ENCODE results near the gene CPA3.
A peak's percentile ranks its signal among the peaks of the same experiment; 100 is the strongest.

The CPA3 gene

GRCh38 chr3:148857316-148857715 is 7.8 kb upstream of the CPA3 start:
- FAIRE-seq: no peak

DNA sequence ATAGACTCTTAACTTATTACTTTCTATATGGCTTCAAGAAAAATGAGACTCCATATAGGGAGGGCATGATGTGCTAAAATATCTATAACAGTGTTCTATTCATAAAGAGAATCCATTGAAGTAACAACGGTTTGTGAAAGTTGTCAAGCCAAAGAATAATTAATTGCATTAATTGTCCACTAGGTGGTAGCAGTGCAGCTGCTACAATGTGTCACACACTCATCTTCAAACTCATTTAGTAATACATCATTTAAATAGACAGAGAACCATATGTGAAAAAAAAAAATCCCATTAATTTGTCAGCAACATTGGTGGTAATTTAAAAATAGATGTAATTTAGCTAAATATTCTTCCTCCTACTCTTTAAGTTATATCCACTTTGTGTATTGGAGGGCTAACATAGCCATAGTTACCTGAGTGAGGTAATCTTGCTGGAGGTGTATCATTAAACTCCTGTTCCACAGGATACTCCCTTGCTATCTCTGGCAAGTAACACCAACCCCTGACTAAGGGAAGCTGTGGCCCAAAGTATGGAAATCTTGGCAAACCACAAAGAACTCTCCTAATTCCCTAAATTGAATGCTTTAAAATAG is 3.7 kb upstream of the CPA3 start:
- no peak for FAIRE-seq
- DNase-seq (ENCODE audit: low spot score): peak; percentile 19

More at GRCh38 chr3:148857316-148857715, 7.8 kb upstream of the CPA3 start:
- DNase-seq (ENCODE audit: low spot score): no peak

GRCh38 chr3:148863297-148863696 is 1.8 kb upstream of the CPA3 start:
- FAIRE-seq (no peak), DNase-seq (ENCODE audit: low spot score) (no peak)

DNA sequence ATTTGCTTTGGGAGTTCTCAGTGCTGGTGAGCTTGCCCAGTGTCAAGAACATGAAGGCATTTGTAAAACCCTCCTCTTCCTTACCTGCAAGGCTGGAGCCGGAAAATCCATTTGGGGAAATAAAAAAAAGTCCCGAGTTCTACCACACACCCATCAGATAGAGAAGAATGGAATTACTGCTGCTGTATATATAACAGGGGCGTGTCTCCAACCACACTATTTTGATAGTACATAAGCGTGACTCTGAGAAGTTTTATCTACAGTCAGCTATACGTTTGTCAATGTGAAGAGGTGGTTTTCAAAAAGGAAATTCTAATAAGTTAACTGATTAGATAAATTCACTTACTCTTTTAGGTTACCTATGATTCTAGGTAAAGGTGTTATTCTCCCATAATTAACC is 1.3 kb upstream of the CPA3 start:
- no peak for DNase-seq (ENCODE audit: low spot score)
- FAIRE-seq: no peak

DNA sequence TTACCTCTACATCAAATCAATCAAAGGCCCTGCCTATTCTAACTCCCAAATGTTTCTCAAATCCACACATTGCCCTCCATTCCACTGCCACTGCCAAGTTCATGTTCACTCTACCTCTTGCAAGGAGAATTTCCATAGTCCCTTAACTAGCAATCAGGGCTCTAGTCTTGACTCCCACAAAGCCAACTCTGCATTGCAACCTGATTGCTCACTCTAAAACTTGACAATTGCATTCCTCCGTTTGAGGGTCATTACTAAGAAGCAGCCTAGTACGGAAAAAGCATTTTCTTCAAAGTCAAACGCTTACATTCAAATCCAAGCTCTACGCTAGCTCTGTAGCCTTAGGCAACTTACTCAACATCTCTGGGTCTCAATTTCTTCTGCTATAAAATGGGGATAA is 1.2 kb downstream of the CPA3 start:
- FAIRE-seq: no peak
- peak; percentile 20 for DNase-seq (ENCODE audit: low spot score)

DNA sequence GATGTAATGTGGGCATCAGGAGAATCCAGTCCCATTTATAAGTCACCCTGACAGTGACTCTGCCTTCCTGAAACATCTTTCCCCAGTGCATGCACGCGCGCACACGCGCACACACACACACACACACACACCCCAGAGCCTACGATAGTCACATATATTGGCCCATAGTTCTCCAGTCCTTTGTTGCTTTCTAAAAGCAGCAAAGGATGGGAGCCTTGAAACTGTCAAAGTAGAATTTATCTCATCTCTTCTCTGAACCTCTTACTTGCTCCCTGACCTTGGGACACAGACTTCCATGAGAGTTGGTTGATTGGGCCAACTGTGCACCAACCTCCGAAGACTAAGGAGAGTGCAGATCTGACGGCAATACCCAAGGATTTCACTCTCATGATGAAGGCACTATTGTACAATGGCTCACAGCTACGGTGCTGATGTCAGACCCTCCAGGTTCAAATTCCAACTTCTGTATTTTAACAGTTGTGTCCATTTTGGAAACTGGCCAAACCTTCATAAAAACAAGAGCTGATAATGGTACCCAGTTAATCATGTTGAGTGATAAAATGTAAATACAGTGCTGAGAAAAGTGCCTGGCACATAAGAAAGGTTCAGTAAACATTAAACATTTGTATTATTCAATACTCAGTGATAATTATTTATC is 8.3 kb downstream of the CPA3 start:
- FAIRE-seq: no peak
- DNase-seq (ENCODE audit: low spot score): no peak

GRCh38 chr3:148873977-148874376 is 8.9 kb downstream of the CPA3 start:
- DNase-seq (ENCODE audit: low spot score): no peak
- FAIRE-seq: no peak

- FAIRE-seq (no peak), DNase-seq (ENCODE audit: low spot score) (no peak)
These were observed 13.0 kb downstream of the CPA3 start for GRCh38 chr3:148878095-148878494.

GRCh38 chr3:148879256-148879655 is 14.2 kb downstream of the CPA3 start:
- DNase-seq (ENCODE audit: low spot score) (no peak), FAIRE-seq (no peak)

GRCh38 chr3:148880681-148881080 is 15.6 kb downstream of the CPA3 start:
- FAIRE-seq (no peak), DNase-seq (ENCODE audit: low spot score) (peak; percentile 10)

GRCh38 chr3:148881286-148881685 is 16.2 kb downstream of the CPA3 start:
- DNase-seq (ENCODE audit: low spot score): no peak
- FAIRE-seq: no peak

DNA sequence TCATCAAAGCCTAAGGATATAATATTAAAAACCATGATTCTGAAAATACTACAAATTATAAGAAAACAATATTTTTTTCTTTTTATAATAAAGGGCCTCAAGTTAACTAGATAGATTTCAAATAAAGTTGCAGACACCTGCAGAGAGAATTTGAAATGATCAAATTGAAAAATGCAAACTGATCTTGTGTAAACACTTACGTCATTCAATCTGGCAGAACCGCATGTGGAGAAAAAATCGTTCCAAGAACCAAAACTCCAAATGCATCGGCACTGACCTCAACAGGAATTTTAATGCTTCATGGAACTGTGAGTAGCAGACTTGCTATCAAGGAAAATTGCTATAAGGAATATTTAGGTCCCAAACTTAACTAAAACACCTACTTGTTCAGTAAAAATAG is 17.2 kb downstream of the CPA3 start:
- DNase-seq (ENCODE audit: low spot score) (no peak), FAIRE-seq (no peak)

GRCh38 chr3:148883163-148883562 is 18.1 kb downstream of the CPA3 start:
- DNase-seq (ENCODE audit: low spot score) (no peak), FAIRE-seq (no peak)

- FAIRE-seq (no peak), DNase-seq (ENCODE audit: low spot score) (no peak)
These were observed 19.2 kb downstream of the CPA3 start for GRCh38 chr3:148884261-148884660.

DNA sequence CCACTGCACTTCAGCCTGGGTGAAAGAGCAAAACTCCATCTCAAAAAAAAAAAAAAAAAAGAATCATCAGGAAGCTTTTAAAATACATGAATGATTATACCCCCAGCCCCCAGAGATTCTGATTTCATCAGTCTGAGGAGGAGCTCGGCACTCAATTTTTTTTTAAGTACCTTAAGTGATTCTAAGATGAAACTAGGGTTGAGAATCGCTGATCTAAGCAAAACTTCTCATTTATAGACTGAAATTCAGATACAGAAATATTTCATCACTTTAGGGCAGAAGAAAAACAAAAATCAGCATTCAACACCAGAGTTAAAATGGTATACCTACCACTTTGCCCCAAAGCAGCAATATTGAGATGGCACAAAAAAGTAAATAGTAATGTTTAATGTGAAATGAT is 24.7 kb downstream of the CPA3 start:
- no peak for DNase-seq (ENCODE audit: low spot score)
- FAIRE-seq: no peak

DNA sequence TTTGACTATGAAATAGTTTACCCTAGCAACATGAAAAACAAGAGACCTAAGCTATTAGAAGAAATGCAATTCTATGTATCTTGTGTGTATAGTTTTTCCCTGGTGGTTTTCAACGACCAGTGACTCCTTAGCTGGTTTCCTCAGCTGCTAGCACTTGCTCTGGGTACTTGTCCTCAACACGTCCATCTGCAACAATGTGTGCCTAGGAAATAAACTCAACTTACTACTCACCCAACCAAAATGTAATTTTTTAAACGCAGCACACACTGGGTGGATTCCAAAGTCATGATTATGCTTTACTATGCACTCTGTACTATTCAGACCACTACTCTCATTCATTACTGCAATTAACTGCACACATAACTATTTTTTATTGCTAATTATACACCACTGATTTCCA is 31.0 kb downstream of the CPA3 start:
- FAIRE-seq (no peak), DNase-seq (ENCODE audit: low spot score) (no peak)

- DNase-seq (ENCODE audit: low spot score) (peak; percentile 10), FAIRE-seq (no peak)
These were observed 37.1 kb downstream of the CPA3 start for GRCh38 chr3:148901987-148902791.

- DNase-seq (ENCODE audit: low spot score): peak; percentile 8
- FAIRE-seq: no peak
These were observed 37.9 kb downstream of the CPA3 start for GRCh38 chr3:148903022-148903442.

DNA sequence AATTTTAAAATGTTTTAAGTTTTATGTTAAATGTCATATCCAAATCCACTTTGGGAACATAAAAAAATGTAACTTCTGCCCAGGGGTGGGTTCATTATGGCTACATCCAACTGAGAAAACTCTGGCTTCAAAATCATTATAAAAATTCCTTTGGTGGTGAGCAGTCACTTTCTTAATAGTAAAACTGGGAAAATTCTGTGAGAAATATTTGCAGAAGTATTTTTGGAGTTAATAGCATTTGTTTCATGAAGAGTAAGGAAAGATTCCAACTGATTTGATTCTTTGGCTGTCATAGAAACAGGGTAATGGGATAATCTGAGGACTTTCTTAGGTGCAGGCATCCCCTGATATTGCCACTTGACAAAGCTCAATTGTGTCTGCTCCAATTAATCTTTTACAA is 38.8 kb downstream of the CPA3 start:
- FAIRE-seq: no peak
- no peak for DNase-seq (ENCODE audit: low spot score)

GRCh38 chr3:148906667-148907066 is 41.6 kb downstream of the CPA3 start:
- FAIRE-seq: no peak
- DNase-seq (ENCODE audit: low spot score): no peak

DNA sequence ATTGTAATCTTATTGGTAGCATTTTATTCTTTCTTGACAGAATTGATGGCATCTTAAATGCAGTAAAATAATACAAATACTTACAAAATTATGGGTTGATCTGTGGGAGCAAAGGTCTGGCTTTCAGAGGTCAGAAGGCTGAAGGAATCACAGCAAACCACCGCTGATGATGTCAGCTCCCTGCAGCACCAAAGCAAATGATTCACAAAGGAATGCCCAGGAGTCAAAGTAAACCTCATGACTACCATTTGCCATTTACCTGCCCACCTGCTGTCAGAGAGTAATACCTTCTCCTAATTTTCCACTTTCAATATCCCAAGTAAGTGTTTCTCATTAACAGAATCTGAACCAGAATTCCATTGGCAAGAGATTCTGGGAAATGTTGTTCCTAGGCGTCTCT is 46.1 kb downstream of the CPA3 start:
- FAIRE-seq (no peak), DNase-seq (ENCODE audit: low spot score) (peak; percentile 16)

DNA sequence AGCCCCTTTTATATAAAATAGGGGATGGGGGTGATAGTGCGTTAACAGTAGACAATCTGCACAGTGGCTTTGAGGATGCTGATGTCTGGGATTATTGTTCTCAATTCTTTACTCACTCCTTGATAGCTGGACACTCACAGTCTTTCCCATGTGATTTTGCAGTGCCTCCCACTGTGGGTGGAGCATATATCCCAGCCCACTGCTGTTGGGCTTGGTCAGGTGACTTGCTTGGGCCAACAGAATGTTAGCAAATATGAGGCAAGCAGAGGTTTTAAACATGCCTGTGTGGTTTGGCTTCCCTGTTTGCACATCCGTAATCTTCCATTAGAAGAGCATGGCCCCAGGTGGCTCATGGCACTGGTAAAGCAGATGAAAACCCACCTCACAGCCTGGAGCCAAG is 46.5 kb downstream of the CPA3 start:
- FAIRE-seq: no peak

More for the DNA sequence above, 46.5 kb downstream of the CPA3 start:
- no peak for DNase-seq (ENCODE audit: low spot score)

Data from urothelium cell line (cell line).